ENCODE data around the gene WARS2. TPM values are rescaled to one million over a fixed set of nuclear protein-coding genes. Genes with fewer than 3 reads are reported as not detected.

WARS2 gene
- total and polyA plus RNA-seq, 2 of the 8 experiments (the other 6 are each of a cell fraction or from before 2014, with no cell fraction given): 4.3 to 12.9 TPM

- Histone ChIP-seq H2BK15ac (ENCODE audit: low read length) (no peak overlapping the region), H3K4me1 (replicated peaks in 1 of 4; ENCODE audit: control insufficient read depth in 3 of 4, insufficient read depth in 4 of 4, low read length in 3 of 4) (peaks cover 0 to 2% (median 0%) of the 10 kb centered on the region in 4 experiments; a peak in 1 of 7 replicates), H2BK20ac (ENCODE audit: low read length) (no peak overlapping the region), H3K23ac (ENCODE audit: insufficient read length) (no peak overlapping the region), H3K79me1 (ENCODE audit: low read depth, low read length) (no peaks in the 10 kb centered on the region), H3K18ac (ENCODE audit: extremely low read depth, low read length) (no peak overlapping the region), H3K9ac (replicated peaks in 1 of 4; ENCODE audit: extremely low read depth in 1 of 4, low read depth in 3 of 4, low read length in 3 of 4) (no peak overlapping the region), H2BK5ac (ENCODE audit: low read depth, low read length) (no peak overlapping the region), H3K4ac (replicated peaks; ENCODE audit: insufficient read length, low read depth, low read length) (no peak overlapping the region), H2AK5ac (ENCODE audit: low read depth, low read length) (no peak overlapping the region), H3K9me3 (ENCODE audit: insufficient read depth in 2 of 2, low read depth in 1 of 2, low read length in 1 of 2) (no peaks in the 10 kb centered on the region), H3K14ac (ENCODE audit: insufficient read length) (no peak overlapping the region), H3K27me3 (replicated peaks in 1 of 4; ENCODE audit: control insufficient read depth in 3 of 4, extremely low read depth in 1 of 4, insufficient read depth in 3 of 4, low read length in 3 of 4) (no peaks in the 10 kb centered on the region), H2BK12ac (ENCODE audit: low read depth, low read length) (no peak overlapping the region), H3K23me2 (ENCODE audit: low read depth, low read length) (no peaks in the 10 kb centered on the region), H4K91ac (replicated peaks; ENCODE audit: insufficient read length, low read length) (no peak overlapping the region), H3K27ac (ENCODE audit: low read depth, low read length) (no peak overlapping the region), H4K8ac (ENCODE audit: extremely low read depth, insufficient read depth, low read length) (no peak overlapping the region), H3K79me2 (ENCODE audit: control insufficient read depth in 1 of 2, insufficient read depth in 2 of 2, low read length in 2 of 2) (no peaks in the 10 kb centered on the region), H3K4me3 (ENCODE audit: extremely low read depth in 1 of 4, insufficient read depth in 2 of 4, low read depth in 3 of 4, low read length in 4 of 4) (no peak overlapping the region), H2AFZ (ENCODE audit: low read length) (no peak overlapping the region), H3K4me2 (ENCODE audit: insufficient read depth in 1 of 2, low read depth in 2 of 2, low read length in 2 of 2) (no peak overlapping the region), H4K20me1 (replicated peaks in 1 of 2; ENCODE audit: control insufficient read depth in 1 of 2, insufficient read depth in 2 of 2, low read length in 2 of 2) (no peaks in the 10 kb centered on the region), H4K5ac (ENCODE audit: insufficient read length, low read depth, low read length) (no peak overlapping the region), H3K36me3 (ENCODE audit: control insufficient read depth in 2 of 4, insufficient read depth in 4 of 4, low read length in 3 of 4) (no peaks in the 10 kb centered on the region), H2BK120ac (replicated peaks; ENCODE audit: low read depth, low read length) (no peak overlapping the region), H3K56ac (replicated peaks; ENCODE audit: insufficient read length, low read depth, low read length) (no peak overlapping the region)
- TF ChIP-seq CREB1 (IDR thresholded peaks at IDR 0.05): no peak
- TF ChIP-seq HDAC2 (IDR thresholded peaks at IDR 0.05; ENCODE audit: borderline replicate concordance in 1 of 2, low read depth in 2 of 2, low read length in 2 of 2): no peak
- no peak for TF ChIP-seq CBX5 (IDR thresholded peaks at IDR 0.05; ENCODE audit: low read depth, low read length)
- TF ChIP-seq CHD2 (IDR thresholded peaks at IDR 0.05; ENCODE audit: low read length): no peak
- TF ChIP-seq TAF7 (optimal IDR thresholded peaks at IDR 0.05; ENCODE audit: borderline replicate concordance, low read depth, low read length): no peak
- TF ChIP-seq POU5F1 (IDR thresholded peaks at IDR 0.05; ENCODE audit: low read depth, low read length): no peak
- DNase-seq (ENCODE audit: low read depth in 1 of 2, low spot score in 2 of 2) (no peak), FAIRE-seq (no peak)
- ChIA-PET CTCF (ENCODE audit: partially characterized antibody) (interaction anchor here (1.0 to 1.8 kb wide), 2 partner anchors 9 to 901 kb away, joined by 3 to 7 read pairs; no protein-coding TSS in a partner anchor), POLR2A (ENCODE audit: partially characterized antibody) (no interaction called here)
Observed at GRCh38 chr1:119052267-119052666, 88.2 kb downstream of the WARS2 start.

Measured in H1 (cell line).